OCI-LY7 (cell line): ENCODE data around the gene SEPHS2.

ENCODE experiments used
- EZH2phosphoT487 ChIP-seq: fragments of 200-600 bp; sonication (generic); IDR thresholded peaks from 2 replicates; pipeline ENCODE4 v1.6.1; 2018; ENCODE audit warnings: low read depth, borderline replicate concordance, mild to moderate bottlenecking, mixed run types, antibody characterized with exemption, low read length, moderate library complexity, mixed read lengths
- TF ChIP-seq, protein P1 (sequence below): fragments of 200-600 bp; sonication (generic); conservative IDR thresholded peaks from 2 replicates; pipeline ENCODE4 v1.5.1; 2014; ENCODE audit warnings: mild to moderate bottlenecking, antibody characterized with exemption, low read length, moderate library complexity, mixed read lengths

DNA sequence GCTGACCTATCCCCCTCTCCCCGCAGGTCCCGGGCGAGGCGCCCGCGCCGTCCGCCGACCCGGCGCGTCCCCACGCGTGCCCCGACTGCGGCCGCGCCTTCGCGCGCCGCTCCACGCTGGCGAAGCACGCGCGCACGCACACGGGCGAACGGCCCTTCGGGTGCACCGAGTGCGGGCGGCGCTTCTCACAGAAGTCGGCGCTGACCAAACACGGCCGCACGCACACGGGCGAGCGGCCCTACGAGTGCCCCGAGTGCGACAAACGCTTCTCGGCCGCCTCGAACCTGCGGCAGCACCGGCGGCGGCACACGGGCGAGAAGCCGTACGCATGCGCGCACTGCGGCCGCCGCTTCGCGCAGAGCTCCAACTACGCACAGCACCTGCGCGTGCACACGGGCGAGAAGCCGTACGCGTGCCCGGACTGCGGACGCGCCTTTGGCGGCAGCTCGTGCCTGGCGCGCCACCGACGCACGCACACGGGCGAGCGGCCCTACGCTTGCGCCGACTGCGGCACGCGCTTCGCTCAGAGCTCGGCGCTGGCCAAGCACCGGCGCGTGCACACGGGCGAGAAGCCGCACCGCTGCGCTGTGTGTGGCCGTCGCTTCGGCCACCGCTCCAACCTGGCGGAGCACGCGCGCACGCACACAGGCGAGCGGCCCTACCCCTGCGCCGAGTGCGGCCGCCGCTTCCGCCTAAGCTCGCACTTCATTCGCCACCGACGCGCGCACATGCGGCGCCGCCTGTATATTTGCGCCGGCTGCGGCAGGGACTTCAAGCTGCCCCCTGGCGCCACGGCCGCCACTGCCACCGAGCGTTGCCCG is 27.9 kb downstream of the SEPHS2 start:
- TF ChIP-seq, protein P1, sequence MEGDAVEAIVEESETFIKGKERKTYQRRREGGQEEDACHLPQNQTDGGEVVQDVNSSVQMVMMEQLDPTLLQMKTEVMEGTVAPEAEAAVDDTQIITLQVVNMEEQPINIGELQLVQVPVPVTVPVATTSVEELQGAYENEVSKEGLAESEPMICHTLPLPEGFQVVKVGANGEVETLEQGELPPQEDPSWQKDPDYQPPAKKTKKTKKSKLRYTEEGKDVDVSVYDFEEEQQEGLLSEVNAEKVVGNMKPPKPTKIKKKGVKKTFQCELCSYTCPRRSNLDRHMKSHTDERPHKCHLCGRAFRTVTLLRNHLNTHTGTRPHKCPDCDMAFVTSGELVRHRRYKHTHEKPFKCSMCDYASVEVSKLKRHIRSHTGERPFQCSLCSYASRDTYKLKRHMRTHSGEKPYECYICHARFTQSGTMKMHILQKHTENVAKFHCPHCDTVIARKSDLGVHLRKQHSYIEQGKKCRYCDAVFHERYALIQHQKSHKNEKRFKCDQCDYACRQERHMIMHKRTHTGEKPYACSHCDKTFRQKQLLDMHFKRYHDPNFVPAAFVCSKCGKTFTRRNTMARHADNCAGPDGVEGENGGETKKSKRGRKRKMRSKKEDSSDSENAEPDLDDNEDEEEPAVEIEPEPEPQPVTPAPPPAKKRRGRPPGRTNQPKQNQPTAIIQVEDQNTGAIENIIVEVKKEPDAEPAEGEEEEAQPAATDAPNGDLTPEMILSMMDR = no peak
- TF ChIP-seq EZH2phosphoT487 = no peak
